OCI-LY1 (cell line): ENCODE data around the gene JMJD1C.

Source experiments
- H2AFZ ChIP-seq: fragments of 200-600 bp; sonication (generic), shearing (Covaris generic); 2 replicates; pipeline ENCODE4 v1.6.0; 2014; ENCODE audit warnings: antibody characterized with exemption, mild to moderate bottlenecking, low read length
- H3F3A ChIP-seq: fragments of 200-600 bp; sonication (generic), shearing (Covaris generic); 2 replicates; pipeline ENCODE4 v1.6.0; 2014; ENCODE audit warnings: mild to moderate bottlenecking, antibody characterized with exemption, low read length, moderate library complexity; ENCODE audit not compliant: insufficient read depth
- H3K27ac ChIP-seq: fragments of 200-600 bp; sonication (generic); 2 replicates; pipeline ENCODE4 v1.5.1; 2014; ENCODE audit warnings: low read length, mixed run types, mild to moderate bottlenecking, low read depth; ENCODE audit not compliant: poor library complexity, severe bottlenecking
- H3K27me3 ChIP-seq: fragments of 200-600 bp; sonication (generic); 2 replicates; pipeline ENCODE4 v1.6.0; 2014; ENCODE audit warnings: antibody characterized with exemption, mild to moderate bottlenecking, low read length, moderate library complexity; ENCODE audit not compliant: insufficient read depth
- H3K36me3 ChIP-seq: fragments of 200-600 bp; sonication (generic); 2 replicates; pipeline ENCODE4 v1.6.1; 2014; ENCODE audit warnings: mild to moderate bottlenecking, antibody characterized with exemption, low read length, moderate library complexity, mixed read lengths; ENCODE audit not compliant: insufficient read depth
- H3K4me1 ChIP-seq: fragments of 200-600 bp; sonication (generic); 2 replicates; pipeline ENCODE4 v1.5.1; 2014; ENCODE audit warnings: mild to moderate bottlenecking, low read length, moderate library complexity; ENCODE audit not compliant: insufficient read depth, severe bottlenecking
- H3K4me2 ChIP-seq: fragments of 200-600 bp; sonication (generic), shearing (Covaris generic); 2 replicates; pipeline ENCODE4 v1.6.1; 2014; ENCODE audit warnings: low read length
- H3K4me3 ChIP-seq: fragments of 200-600 bp; sonication (generic); 2 replicates; pipeline ENCODE4 v1.5.1; 2014; ENCODE audit warnings: low read length, low read depth, mild to moderate bottlenecking, mixed read lengths; ENCODE audit not compliant: poor library complexity, severe bottlenecking
- H3K79me2 ChIP-seq: fragments of 200-600 bp; shearing (Covaris generic); 2 replicates; pipeline ENCODE4 v1.6.1; 2016; ENCODE audit warnings: mixed run types, low read length, mixed read lengths; ENCODE audit not compliant: insufficient read depth
- H3K9ac ChIP-seq: fragments of 200-600 bp; sonication (generic), shearing (Covaris generic); 2 replicates; pipeline ENCODE4 v1.6.1; 2014; ENCODE audit warnings: mild to moderate bottlenecking, low read length, mixed read lengths
- H3K9me2 ChIP-seq: fragments of 200-600 bp; sonication (generic), shearing (Covaris generic); 2 replicates; pipeline ENCODE4 v1.6.1; 2014; ENCODE audit warnings: low read depth, mild to moderate bottlenecking, low read length, mixed read lengths
- H3K9me3 ChIP-seq: fragments of 200-600 bp; shearing (Covaris generic); 2 replicates; pipeline ENCODE4 v1.6.1; 2014; ENCODE audit warnings: low read length, mixed read lengths
- H4K20me1 ChIP-seq: fragments of 200-600 bp; sonication (generic), shearing (Covaris generic); 2 replicates; pipeline ENCODE4 v1.6.0; 2016; ENCODE audit warnings: mild to moderate bottlenecking, low read length; ENCODE audit not compliant: insufficient read depth
- CTCF ChIP-seq: fragments of 200-600 bp; sonication (generic), shearing (Covaris generic); IDR thresholded peaks from 2 replicates; pipeline ENCODE4 v1.5.1; 2017; ENCODE audit warnings: mild to moderate bottlenecking, antibody characterized with exemption, low read length, moderate library complexity, mixed read lengths
- EZH2 ChIP-seq: fragments of 200-600 bp; sonication (generic), shearing (Covaris generic); IDR thresholded peaks from 2 replicates; pipeline ENCODE4 v1.8.0; 2017; ENCODE audit warnings: borderline replicate concordance, mixed run types, mild to moderate bottlenecking, antibody characterized with exemption, low read length, moderate library complexity, mixed read lengths

Gene JMJD1C

DNA sequence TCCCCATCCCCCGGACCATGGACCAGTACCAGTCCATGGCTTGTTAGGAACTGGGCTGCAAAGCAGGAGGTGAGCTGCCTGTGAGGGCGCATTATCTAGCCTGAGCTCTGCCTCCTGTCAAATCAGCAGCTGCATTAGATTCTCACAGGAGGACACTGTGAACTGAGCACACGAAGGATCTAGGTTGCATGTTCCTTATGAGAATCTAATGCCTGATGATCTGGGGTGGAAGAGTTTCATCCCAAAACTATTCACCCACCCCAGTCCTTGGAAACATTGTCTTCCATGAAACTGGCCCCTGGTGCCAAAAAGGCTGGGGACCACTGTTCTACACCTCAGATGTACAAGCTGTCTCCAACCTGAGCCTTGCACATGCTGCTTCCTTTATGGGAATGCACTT, 24.1 kb upstream of the JMJD1C start:
- Histone ChIP-seq H3K9me3 (no peaks in the 10 kb centered on the region), H3K79me2 (peaks cover 5% of the 10 kb centered on the region), H3K4me1 (no peaks in the 10 kb centered on the region), H3K9me2 (no peaks in the 10 kb centered on the region), H3F3A (no peaks in the 10 kb centered on the region), H4K20me1 (no peaks in the 10 kb centered on the region), H3K36me3 (peaks cover 5% of the 10 kb centered on the region), H3K27ac (no peak overlapping the region), H3K4me3 (no peak overlapping the region), H3K27me3 (no peaks in the 10 kb centered on the region), H3K9ac (no peak overlapping the region), H3K4me2 (no peak overlapping the region), H2AFZ (no peak overlapping the region)
- TF ChIP-seq CTCF, result no peak
- TF ChIP-seq EZH2, result no peak

- Histone ChIP-seq H3K4me1 (no peaks in the 10 kb centered on the region), H2AFZ (no peak overlapping the region), H3K9ac (no peak overlapping the region), H3K4me2 (no peak overlapping the region), H3K36me3 (peaks cover 5% of the 10 kb centered on the region), H3K9me2 (no peaks in the 10 kb centered on the region), H3K4me3 (no peak overlapping the region), H3F3A (no peaks in the 10 kb centered on the region), H3K9me3 (no peaks in the 10 kb centered on the region), H4K20me1 (no peaks in the 10 kb centered on the region), H3K27ac (no peak overlapping the region), H3K79me2 (peaks cover 6% of the 10 kb centered on the region), H3K27me3 (no peaks in the 10 kb centered on the region)
- TF ChIP-seq CTCF, result no peak
These were observed 22.2 kb upstream of the JMJD1C start for GRCh38 chr10:63487990-63488389.

GRCh38 chr10:63483983-63484382, 18.2 kb upstream of the JMJD1C start:
- H3K36me3 ChIP-seq, result no peaks in the 10 kb centered on the region
- no peak overlapping the region for H3K27ac ChIP-seq
- peaks cover 37% of the 10 kb centered on the region for H3K79me2 ChIP-seq
- no peaks in the 10 kb centered on the region for H3K27me3 ChIP-seq
- H2AFZ ChIP-seq, result no peak overlapping the region
- H4K20me1 ChIP-seq, result no peaks in the 10 kb centered on the region
- H3K9me3 ChIP-seq, result no peaks in the 10 kb centered on the region
- no peaks in the 10 kb centered on the region for H3F3A ChIP-seq
- TF ChIP-seq CTCF, result no peak
- TF ChIP-seq EZH2, result no peak
- no peaks in the 10 kb centered on the region for H3K9me2 ChIP-seq
- H3K4me3 ChIP-seq, result no peak overlapping the region
- H3K9ac ChIP-seq, result no peak overlapping the region
- no peaks in the 10 kb centered on the region for H3K4me1 ChIP-seq
- no peak overlapping the region for H3K4me2 ChIP-seq
